Measurements from ENCODE around the gene KRTAP1-5.
"Not testable (repeated sequence)": the region's sequence is repeated elsewhere in the genome, so short reads cannot be mapped to it uniquely, and the experiment has no call there.

DNA sequence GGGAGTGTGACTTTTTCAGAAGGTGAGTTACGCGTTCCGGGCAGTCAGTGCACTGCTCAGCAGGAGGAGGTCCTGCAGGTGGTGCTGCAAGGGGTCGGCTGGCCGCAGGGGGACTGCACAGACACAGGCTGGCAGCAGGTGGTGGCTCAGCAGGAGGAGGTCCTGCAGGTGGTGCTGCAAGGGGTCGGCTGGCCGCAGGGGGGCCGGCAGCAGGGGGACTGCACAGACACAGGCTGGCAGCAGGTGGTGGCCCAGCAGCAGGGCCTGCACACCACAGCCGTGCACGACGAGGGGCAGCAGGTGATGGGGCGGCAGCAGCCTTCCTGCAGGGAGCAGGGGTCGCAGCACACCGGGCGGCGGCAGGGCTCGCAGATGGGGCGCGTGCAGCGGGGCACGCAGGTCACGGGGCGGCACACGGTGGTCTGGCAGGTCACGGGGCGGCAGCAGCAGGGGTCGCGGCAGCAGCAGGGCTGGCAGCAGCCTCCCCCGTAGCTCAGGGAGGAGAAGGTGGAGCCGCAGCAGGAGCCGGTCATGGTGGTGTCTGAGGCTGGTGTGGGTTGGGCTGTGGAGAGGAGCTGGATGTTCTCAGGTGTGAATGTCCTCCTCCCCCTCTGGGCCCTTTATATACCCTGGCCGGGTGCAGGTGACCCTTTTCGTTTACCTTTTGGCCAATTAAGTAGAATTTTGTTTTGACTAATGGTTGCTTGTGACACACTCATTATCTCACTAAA lies 19.9 kb upstream of the KRTAP1-5 start, which contains the start of gene KRTAP2-1:
- TF ChIP-seq EZH2 (IDR thresholded peaks at IDR 0.05; ENCODE audit: insufficient read depth, poor library complexity, severe bottlenecking); EZH2phosphoT487 (IDR thresholded peaks at IDR 0.05; ENCODE audit: insufficient read depth, low read depth): not testable (repeated sequence)
